ENCODE measurements around the gene OLFM4. TPM values are rescaled to one million over a fixed set of nuclear protein-coding genes. Genes with fewer than 3 reads are reported as not detected.
A peak's percentile ranks its signal among the peaks of the same experiment; 100 is the strongest.

OLFM4 gene
- total RNA-seq, 1 donor from 2014 or later: not detected

DNA sequence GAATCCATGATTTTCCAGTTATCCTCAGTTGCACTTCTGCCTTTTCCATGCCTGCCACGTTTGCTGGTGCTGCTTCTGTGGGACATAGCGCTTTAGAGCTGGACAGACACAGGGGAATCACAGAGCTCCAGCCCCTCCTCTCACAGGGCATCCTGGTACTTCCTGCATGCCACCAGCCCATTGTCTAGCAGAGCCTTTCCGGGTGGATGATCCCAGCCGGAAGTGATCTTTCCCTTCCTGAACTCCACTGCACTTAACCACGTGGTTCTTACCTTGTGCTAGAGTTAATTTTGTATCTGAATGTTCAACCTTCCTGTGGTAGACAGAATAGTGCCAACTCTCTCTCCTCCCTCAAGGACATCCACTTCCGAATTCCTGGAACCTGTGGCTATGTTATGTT is 12.6 kb upstream of the OLFM4 start:
- Histone ChIP-seq H3K27ac (no peak overlapping the region), H3K4me3 (no peak overlapping the region), H3K9me3 (no peaks in the 10 kb centered on the region), H3K4me1 (no peaks in the 10 kb centered on the region), H3K27me3 (no peaks in the 10 kb centered on the region), H3K36me3 (no peaks in the 10 kb centered on the region)
- DNase-seq: no peak
- intact Hi-C loops (cut with DNase I): no loop called here
- no peak for ATAC-seq
- TF ChIP-seq, protein P1, sequence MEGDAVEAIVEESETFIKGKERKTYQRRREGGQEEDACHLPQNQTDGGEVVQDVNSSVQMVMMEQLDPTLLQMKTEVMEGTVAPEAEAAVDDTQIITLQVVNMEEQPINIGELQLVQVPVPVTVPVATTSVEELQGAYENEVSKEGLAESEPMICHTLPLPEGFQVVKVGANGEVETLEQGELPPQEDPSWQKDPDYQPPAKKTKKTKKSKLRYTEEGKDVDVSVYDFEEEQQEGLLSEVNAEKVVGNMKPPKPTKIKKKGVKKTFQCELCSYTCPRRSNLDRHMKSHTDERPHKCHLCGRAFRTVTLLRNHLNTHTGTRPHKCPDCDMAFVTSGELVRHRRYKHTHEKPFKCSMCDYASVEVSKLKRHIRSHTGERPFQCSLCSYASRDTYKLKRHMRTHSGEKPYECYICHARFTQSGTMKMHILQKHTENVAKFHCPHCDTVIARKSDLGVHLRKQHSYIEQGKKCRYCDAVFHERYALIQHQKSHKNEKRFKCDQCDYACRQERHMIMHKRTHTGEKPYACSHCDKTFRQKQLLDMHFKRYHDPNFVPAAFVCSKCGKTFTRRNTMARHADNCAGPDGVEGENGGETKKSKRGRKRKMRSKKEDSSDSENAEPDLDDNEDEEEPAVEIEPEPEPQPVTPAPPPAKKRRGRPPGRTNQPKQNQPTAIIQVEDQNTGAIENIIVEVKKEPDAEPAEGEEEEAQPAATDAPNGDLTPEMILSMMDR (IDR thresholded peaks at IDR 0.05): no peak

DNA sequence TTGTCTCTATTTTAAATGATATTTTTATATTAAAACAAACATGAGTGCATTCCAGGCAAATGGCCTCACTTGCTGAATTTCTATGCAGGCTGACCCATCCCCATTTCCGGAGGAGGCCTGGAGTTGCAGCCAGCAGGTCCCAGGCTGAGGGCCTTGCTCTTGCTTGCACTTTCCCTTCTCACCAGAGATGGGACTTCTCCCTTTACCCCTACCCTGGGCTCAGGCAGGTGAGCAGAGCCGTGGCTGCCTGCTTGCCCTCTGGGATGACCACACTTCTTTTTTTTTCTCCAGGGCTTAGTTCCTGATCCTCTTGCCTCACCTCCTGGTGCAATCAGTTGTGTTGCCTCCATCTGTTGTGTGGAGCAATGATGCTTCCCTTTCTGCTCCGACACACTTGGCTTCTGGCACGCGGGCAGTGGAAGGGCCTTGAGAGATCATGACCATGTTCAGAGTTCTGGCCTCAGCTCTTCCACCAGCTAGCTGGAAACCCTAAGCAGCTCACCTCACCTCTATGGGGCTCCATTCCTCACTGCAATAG is 11.1 kb upstream of the OLFM4 start:
- TF ChIP-seq, protein P1 (IDR thresholded peaks at IDR 0.05): no peak
- H3K4me3 ChIP-seq: no peak overlapping the region
- H3K27me3 ChIP-seq: no peaks in the 10 kb centered on the region
- no peak overlapping the region for H3K27ac ChIP-seq
- H3K9me3 ChIP-seq: no peaks in the 10 kb centered on the region
- intact Hi-C loops (cut with DNase I): no loop called here
- no peaks in the 10 kb centered on the region for H3K4me1 ChIP-seq
- H3K36me3 ChIP-seq: no peaks in the 10 kb centered on the region
- peak; percentile 68 for ATAC-seq
- DNase-seq: peak; percentile 66

DNA sequence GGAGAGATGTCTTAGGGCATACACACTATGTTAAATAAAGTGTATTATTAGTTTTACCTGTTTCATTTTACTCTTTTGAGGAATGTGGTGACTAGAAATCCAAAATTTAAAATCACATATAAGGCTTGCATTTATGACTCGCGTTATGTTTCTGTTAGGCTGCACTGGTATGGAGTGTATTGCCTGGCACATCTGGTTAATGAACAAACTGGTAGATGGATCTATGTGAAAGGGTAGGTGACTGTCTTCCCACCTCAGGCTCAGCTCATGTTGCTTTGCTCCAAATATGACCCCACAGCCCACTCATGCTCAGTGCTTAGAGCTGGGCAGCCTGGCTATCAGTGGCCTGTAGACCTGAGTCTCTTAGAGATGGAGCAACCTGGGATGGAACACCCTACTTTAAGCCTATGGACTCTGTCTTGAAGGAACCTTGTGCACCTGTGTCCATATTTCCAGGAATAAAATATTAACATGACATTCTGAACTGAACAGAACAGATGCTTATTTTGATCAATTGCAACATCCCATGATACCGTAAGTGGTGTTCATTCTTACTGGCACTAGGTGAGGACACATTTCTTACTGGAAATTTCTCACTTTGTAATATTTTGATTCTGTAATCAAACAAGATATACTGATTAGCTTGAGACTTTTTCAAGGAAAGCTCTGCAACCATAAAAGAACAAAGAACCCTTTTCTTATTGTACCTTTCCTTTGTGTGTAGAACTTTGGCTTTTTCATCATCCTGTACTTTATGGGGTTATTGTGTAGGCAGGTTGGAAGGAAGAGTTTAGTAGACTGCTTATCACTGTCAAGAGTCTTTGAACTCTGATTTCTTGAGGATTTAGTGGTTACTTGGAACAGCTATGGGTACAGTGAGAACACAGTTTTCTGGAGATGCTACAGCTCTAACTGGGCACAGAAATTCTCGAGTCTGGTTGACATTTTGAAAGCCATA is 9.6 kb upstream of the OLFM4 start:
- H3K9me3 ChIP-seq: no peaks in the 10 kb centered on the region
- no peak for ATAC-seq
- no peaks in the 10 kb centered on the region for H3K27me3 ChIP-seq
- TF ChIP-seq, protein P1 (IDR thresholded peaks at IDR 0.05): no peak
- no peak for DNase-seq
- no peak overlapping the region for H3K27ac ChIP-seq
- intact Hi-C loops (cut with DNase I): no loop called here
- no peaks in the 10 kb centered on the region for H3K36me3 ChIP-seq
- no peak overlapping the region for H3K4me3 ChIP-seq
- H3K4me1 ChIP-seq: no peaks in the 10 kb centered on the region

DNA sequence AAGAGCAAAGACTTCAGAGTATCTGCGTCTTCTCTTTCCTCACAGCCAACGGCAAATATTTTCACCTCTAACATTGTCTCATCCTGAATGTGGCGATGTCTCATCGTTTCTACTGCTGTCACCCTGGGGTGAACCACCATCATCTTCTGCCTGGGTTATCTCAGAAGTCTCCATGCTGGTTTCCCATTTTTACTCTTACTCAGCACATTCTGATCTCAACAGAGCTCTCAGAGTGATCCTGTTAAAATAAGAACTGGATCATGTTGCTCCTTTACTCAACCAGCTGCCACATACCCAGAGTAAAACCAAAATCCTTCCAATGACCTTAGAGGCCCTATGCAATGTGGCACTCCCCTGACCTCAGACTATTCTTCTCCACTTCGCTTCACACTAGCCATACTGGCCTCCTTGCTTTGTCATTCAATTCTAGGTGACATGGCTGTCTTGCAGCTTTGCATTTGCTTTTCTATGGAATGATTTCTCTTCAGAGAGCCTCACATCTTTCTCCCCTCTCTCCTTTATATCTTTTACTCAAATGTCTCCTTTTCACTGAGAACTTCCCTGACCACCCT is 7.8 kb upstream of the OLFM4 start:
- H3K36me3 ChIP-seq: no peaks in the 10 kb centered on the region
- intact Hi-C loops (cut with DNase I): no loop called here
- H3K27ac ChIP-seq: no peak overlapping the region
- ATAC-seq (no peak), DNase-seq (no peak)
- no peaks in the 10 kb centered on the region for H3K27me3 ChIP-seq
- H3K9me3 ChIP-seq: no peaks in the 10 kb centered on the region
- TF ChIP-seq, protein P1 (IDR thresholded peaks at IDR 0.05): no peak
- H3K4me1 ChIP-seq: no peaks in the 10 kb centered on the region
- no peak overlapping the region for H3K4me3 ChIP-seq

DNA sequence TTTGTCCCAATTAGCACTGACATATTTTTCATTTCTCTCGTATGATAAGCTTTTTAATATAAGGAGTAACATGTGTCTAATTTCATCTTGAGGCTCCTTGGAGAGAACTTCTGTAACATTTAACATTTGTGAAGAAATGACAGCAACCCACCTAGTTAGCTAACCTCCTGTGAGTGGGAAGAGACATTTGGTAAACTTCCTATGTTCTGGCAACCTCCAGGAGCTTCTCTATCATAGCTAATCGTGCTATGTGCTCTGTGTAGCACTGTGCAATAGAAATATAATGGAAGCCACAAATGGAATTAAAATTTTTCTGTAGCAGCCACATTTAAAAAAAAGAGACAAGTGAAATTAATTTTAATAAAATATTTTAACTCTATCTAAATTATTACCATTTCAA is 5.4 kb upstream of the OLFM4 start:
- H3K4me1 ChIP-seq: no peaks in the 10 kb centered on the region

More for the DNA sequence above, 5.4 kb upstream of the OLFM4 start:
- no peak for ATAC-seq
- H3K9me3 ChIP-seq: no peaks in the 10 kb centered on the region
- TF ChIP-seq, protein P1 (IDR thresholded peaks at IDR 0.05): no peak
- no peaks in the 10 kb centered on the region for H3K27me3 ChIP-seq
- intact Hi-C loops (cut with DNase I): no loop called here
- H3K4me3 ChIP-seq: no peak overlapping the region
- no peak overlapping the region for H3K27ac ChIP-seq
- no peaks in the 10 kb centered on the region for H3K36me3 ChIP-seq
- no peak for DNase-seq
